HEK293 (cell line): ENCODE measurements around the gene XG.

Experiments
- CTCF ChIA-PET: fragments of 350-600 bp; formaldehyde crosslinking; extraction: SDS; loops from one replicate; lab custom pipeline; 2021; ENCODE audit warnings: antibody characterized with exemption; lab: Yijun Ruan, JAX
- POLR2A ChIA-PET: fragments of 300-600 bp; formaldehyde crosslinking; extraction: SDS; loops from one replicate; lab custom pipeline; 2020; ENCODE audit warnings: antibody characterized with exemption, inconsistent platforms; lab: Yijun Ruan, JAX
- H3K27ac ChIP-seq: fragments of 200-500 bp; sonication (Bioruptor generic); 2 replicates; pipeline ENCODE4 v1.5.1; 2014; ENCODE audit warnings: low read depth, low read length, control low read depth, inconsistent platforms; ENCODE audit errors: extremely low read depth
- H3K36me3 ChIP-seq, 2 experiments: fragments of 200-500 bp in 1 of 2; sonication (Bioruptor generic) in 1 of 2; 1 replicate in 1 of 2; 2 replicates in 1 of 2; pipeline ENCODE4 v1.5.1; 2014 to 2017; ENCODE audit warnings: inconsistent platforms in 2 of 2, low read length in 2 of 2; ENCODE audit not compliant: control insufficient read depth in 2 of 2, insufficient read depth in 1 of 2
- H3K4me1 ChIP-seq: fragments of 200-500 bp; sonication (Bioruptor generic); 2 replicates; pipeline ENCODE4 v1.5.1; 2014; ENCODE audit warnings: mild to moderate bottlenecking, low read length, inconsistent platforms; ENCODE audit not compliant: control insufficient read depth, insufficient read depth
- H3K4me3 ChIP-seq: 2 replicates; pipeline ENCODE4 v1.5.1; 2011; ENCODE audit warnings: low read depth, mild to moderate bottlenecking, control low read depth, low read length, moderate library complexity
- H3K9me3 ChIP-seq: fragments of 200-500 bp; sonication (Bioruptor generic); 2 replicates; pipeline ENCODE4 v1.5.1; 2014; ENCODE audit warnings: low read depth, low read length, inconsistent platforms; ENCODE audit not compliant: control insufficient read depth, insufficient read depth
- BCL11B ChIP-seq: fragments of 450-650 bp; formaldehyde crosslinking; IDR thresholded peaks from 2 replicates; pipeline ENCODE4 v1.5.1; 2016; ENCODE audit warnings: low read depth, missing biosample characterization, missing genetic modification characterization
- HOXC10 ChIP-seq: sonication (generic); formaldehyde crosslinking; IDR thresholded peaks from 2 replicates; pipeline ENCODE4 v1.8.1; 2023; ENCODE audit warnings: mild to moderate bottlenecking, missing genetic modification reagents
- OSR2 ChIP-seq: fragments of 450-650 bp; formaldehyde crosslinking; IDR thresholded peaks from 2 replicates; pipeline ENCODE4 v1.5.1; 2016; ENCODE audit warnings: missing biosample characterization, missing genetic modification characterization
- PATZ1 ChIP-seq: fragments of 450-650 bp; formaldehyde crosslinking; IDR thresholded peaks from 2 replicates; pipeline ENCODE4 v1.5.1; 2016; ENCODE audit warnings: missing biosample characterization, missing genetic modification characterization
- PRDM4 ChIP-seq: fragments of 450-650 bp; formaldehyde crosslinking; IDR thresholded peaks from 2 replicates; pipeline ENCODE4 v1.5.1; 2017; ENCODE audit warnings: missing biosample characterization, missing genetic modification characterization
- SALL2 ChIP-seq: fragments of 450-650 bp; formaldehyde crosslinking; IDR thresholded peaks from 2 replicates; pipeline ENCODE4 v1.5.0; 2017; ENCODE audit warnings: missing biosample characterization, mild to moderate bottlenecking, missing genetic modification characterization, borderline replicate concordance
- SETDB1 ChIP-seq: IDR thresholded peaks from one replicate; pipeline ENCODE4 v1.6.1; 2017; ENCODE audit warnings: mild to moderate bottlenecking, low read length, moderate library complexity, mixed read lengths; ENCODE audit not compliant: insufficient read length
- WT1 ChIP-seq: fragments of 450-650 bp; formaldehyde crosslinking; IDR thresholded peaks from 2 replicates; pipeline ENCODE4 v1.5.1; 2016; ENCODE audit warnings: missing biosample characterization, missing genetic modification characterization
- ZBTB1 ChIP-seq: fragments of 450-650 bp; formaldehyde crosslinking; IDR thresholded peaks from 2 replicates; pipeline ENCODE4 v1.5.1; 2016; ENCODE audit warnings: missing biosample characterization, missing genetic modification characterization
- ZBTB8A ChIP-seq: fragments of 450-650 bp; formaldehyde crosslinking; IDR thresholded peaks from 2 replicates; pipeline ENCODE4 v1.5.1; 2016; ENCODE audit warnings: missing biosample characterization, missing genetic modification characterization
- ZFP69B ChIP-seq: fragments of 450-650 bp; formaldehyde crosslinking; IDR thresholded peaks from 2 replicates; pipeline ENCODE4 v1.5.1; 2016; ENCODE audit warnings: missing biosample characterization, missing genetic modification characterization
- ZNF132 ChIP-seq: fragments of 450-650 bp; formaldehyde crosslinking; IDR thresholded peaks from 2 replicates; pipeline ENCODE4 v1.5.1; 2017; ENCODE audit warnings: missing biosample characterization, missing genetic modification characterization, borderline replicate concordance
- ZNF155 ChIP-seq: fragments of 450-650 bp; formaldehyde crosslinking; IDR thresholded peaks from 2 replicates; pipeline ENCODE4 v1.5.1; 2016; ENCODE audit warnings: missing biosample characterization, missing genetic modification characterization
- ZNF157 ChIP-seq: fragments of 450-650 bp; formaldehyde crosslinking; IDR thresholded peaks from 2 replicates; pipeline ENCODE4 v1.5.1; 2016; ENCODE audit warnings: missing biosample characterization, missing genetic modification characterization
- ZNF239 ChIP-seq: fragments of 450-650 bp; formaldehyde crosslinking; IDR thresholded peaks from 2 replicates; pipeline ENCODE4 v1.5.1; 2016; ENCODE audit warnings: missing biosample characterization, missing genetic modification characterization
- ZNF354C ChIP-seq: fragments of 450-650 bp; formaldehyde crosslinking; IDR thresholded peaks from 2 replicates; pipeline ENCODE4 v1.5.1; 2016; ENCODE audit warnings: missing biosample characterization, missing genetic modification characterization, low read depth, borderline replicate concordance
- ZNF37A ChIP-seq: fragments of 450-650 bp; IDR thresholded peaks from 2 replicates; pipeline ENCODE4 v1.5.1; 2018; ENCODE audit warnings: missing biosample characterization, missing genetic modification characterization
- ZNF391 ChIP-seq: fragments of 450-650 bp; formaldehyde crosslinking; IDR thresholded peaks from 2 replicates; pipeline ENCODE4 v1.5.1; 2016; ENCODE audit warnings: low read depth, missing biosample characterization, missing genetic modification characterization, borderline replicate concordance
- ZNF416 ChIP-seq: fragments of 450-650 bp; formaldehyde crosslinking; IDR thresholded peaks from 2 replicates; pipeline ENCODE4 v1.5.1; 2016; ENCODE audit warnings: missing biosample characterization, missing genetic modification characterization
- ZNF423 ChIP-seq: fragments of 450-650 bp; formaldehyde crosslinking; IDR thresholded peaks from 2 replicates; pipeline ENCODE4 v1.5.1; 2016; ENCODE audit warnings: missing biosample characterization, missing genetic modification characterization
- ZNF48 ChIP-seq: fragments of 450-650 bp; formaldehyde crosslinking; IDR thresholded peaks from 2 replicates; pipeline ENCODE4 v1.5.1; 2016; ENCODE audit warnings: missing biosample characterization, missing genetic modification characterization
- ZNF544 ChIP-seq: fragments of 450-650 bp; formaldehyde crosslinking; IDR thresholded peaks from 2 replicates; pipeline ENCODE4 v1.5.0; 2017; ENCODE audit warnings: missing biosample characterization, missing genetic modification characterization
- ZNF548 ChIP-seq: fragments of 450-650 bp; formaldehyde crosslinking; IDR thresholded peaks from 2 replicates; pipeline ENCODE4 v1.5.1; 2016; ENCODE audit warnings: missing biosample characterization, missing genetic modification characterization
- ZNF549 ChIP-seq: fragments of 450-650 bp; IDR thresholded peaks from 2 replicates; pipeline ENCODE4 v1.5.1; 2018; ENCODE audit warnings: missing biosample characterization, missing genetic modification characterization, mild to moderate bottlenecking, inconsistent platforms, moderate library complexity
- ZNF629 ChIP-seq: fragments of 450-650 bp; formaldehyde crosslinking; IDR thresholded peaks from 2 replicates; pipeline ENCODE4 v1.5.1; 2017; ENCODE audit warnings: missing biosample characterization, missing genetic modification characterization
- ZNF654 ChIP-seq: fragments of 450-650 bp; formaldehyde crosslinking; IDR thresholded peaks from 2 replicates; pipeline ENCODE4 v1.5.1; 2016; ENCODE audit warnings: low read depth, missing biosample characterization, missing genetic modification characterization
- ZNF660 ChIP-seq: fragments of 450-650 bp; IDR thresholded peaks from 2 replicates; pipeline ENCODE4 v1.5.1; 2018; ENCODE audit warnings: missing biosample characterization, mild to moderate bottlenecking, missing genetic modification characterization
- ZNF677 ChIP-seq: fragments of 450-650 bp; IDR thresholded peaks from 2 replicates; pipeline ENCODE4 v1.5.0; 2018; ENCODE audit warnings: missing biosample characterization, mild to moderate bottlenecking, missing genetic modification characterization, moderate library complexity
- ZNF704 ChIP-seq: fragments of 450-650 bp; formaldehyde crosslinking; IDR thresholded peaks from 2 replicates; pipeline ENCODE4 v1.5.1; 2016; ENCODE audit warnings: missing biosample characterization, missing genetic modification characterization
- ZNF791 ChIP-seq: fragments of 450-650 bp; formaldehyde crosslinking; IDR thresholded peaks from 2 replicates; pipeline ENCODE4 v1.5.1; 2016; ENCODE audit warnings: missing biosample characterization, missing genetic modification characterization
- TF ChIP-seq, protein P1 (sequence below): fragments of 450-650 bp; formaldehyde crosslinking; IDR thresholded peaks from 2 replicates; pipeline ENCODE4 v1.5.1; 2016; ENCODE audit warnings: missing biosample characterization, missing genetic modification characterization
- TF ChIP-seq, protein P2 (sequence below): fragments of 450-650 bp; formaldehyde crosslinking; IDR thresholded peaks from 2 replicates; pipeline ENCODE4 v1.5.1; 2017; ENCODE audit warnings: missing biosample characterization, missing genetic modification characterization

XG gene

GRCh38 chrX:2862404-2862803 lies 110.6 kb downstream of the XG start (continued):
- TF ChIP-seq PRDM4 (tag by site-specific recombination) (no peak), ZBTB8A (tag by site-specific recombination) (no peak), ZFP69B (tag by site-specific recombination) (no peak), ZNF548 (no peak), ZNF677 (tag by site-specific recombination) (no peak), ZNF654 (tag by site-specific recombination) (no peak), PATZ1 (tag by site-specific recombination) (no peak), WT1 (tag by site-specific recombination) (no peak), ZNF416 (tag by site-specific recombination) (no peak), HOXC10 (CRISPR knock-in tag) (no peak), BCL11B (tag by site-specific recombination) (no peak), ZNF132 (tag by site-specific recombination) (no peak), ZNF48 (no peak)
- TF ChIP-seq, protein P1, sequence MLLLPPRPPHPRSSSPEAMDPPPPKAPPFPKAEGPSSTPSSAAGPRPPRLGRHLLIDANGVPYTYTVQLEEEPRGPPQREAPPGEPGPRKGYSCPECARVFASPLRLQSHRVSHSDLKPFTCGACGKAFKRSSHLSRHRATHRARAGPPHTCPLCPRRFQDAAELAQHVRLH = no peak

- Histone ChIP-seq H3K4me1 (no peaks in the 10 kb centered on the region), H3K27ac (no peak overlapping the region), H3K4me3 (no peak overlapping the region), H3K36me3 (peaks cover 0 to 49% of the 10 kb centered on the region in 2 experiments; a peak in 1 of 3 replicates), H3K9me3 (no peaks in the 10 kb centered on the region)
- POLR2A ChIA-PET = no interaction called here
- CTCF ChIA-PET = interaction anchor here (0.6 kb wide), 1 partner anchor 11 kb away, joined by 3 read pairs; no protein-coding TSS in a partner anchor
- TF ChIP-seq ZNF155 (tag by site-specific recombination) (no peak), ZNF791 (tag by site-specific recombination) (no peak), ZBTB1 (tag by site-specific recombination) (no peak), ZNF391 (no peak), ZNF544 (no peak), ZNF423 (tag by site-specific recombination) (no peak), ZNF157 (tag by site-specific recombination) (no peak), ZNF549 (tag by site-specific recombination) (no peak), ZNF704 (tag by site-specific recombination) (no peak), OSR2 (no peak), ZNF660 (tag by site-specific recombination) (no peak), SETDB1 (no peak), ZNF37A (tag by site-specific recombination) (no peak), ZNF354C (tag by site-specific recombination) (no peak), SALL2 (tag by site-specific recombination) (no peak), ZNF239 (tag by site-specific recombination) (no peak), ZNF629 (no peak)
- TF ChIP-seq, protein P2, sequence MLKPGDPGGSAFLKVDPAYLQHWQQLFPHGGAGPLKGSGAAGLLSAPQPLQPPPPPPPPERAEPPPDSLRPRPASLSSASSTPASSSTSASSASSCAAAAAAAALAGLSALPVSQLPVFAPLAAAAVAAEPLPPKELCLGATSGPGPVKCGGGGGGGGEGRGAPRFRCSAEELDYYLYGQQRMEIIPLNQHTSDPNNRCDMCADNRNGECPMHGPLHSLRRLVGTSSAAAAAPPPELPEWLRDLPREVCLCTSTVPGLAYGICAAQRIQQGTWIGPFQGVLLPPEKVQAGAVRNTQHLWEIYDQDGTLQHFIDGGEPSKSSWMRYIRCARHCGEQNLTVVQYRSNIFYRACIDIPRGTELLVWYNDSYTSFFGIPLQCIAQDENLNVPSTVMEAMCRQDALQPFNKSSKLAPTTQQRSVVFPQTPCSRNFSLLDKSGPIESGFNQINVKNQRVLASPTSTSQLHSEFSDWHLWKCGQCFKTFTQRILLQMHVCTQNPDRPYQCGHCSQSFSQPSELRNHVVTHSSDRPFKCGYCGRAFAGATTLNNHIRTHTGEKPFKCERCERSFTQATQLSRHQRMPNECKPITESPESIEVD (tag by site-specific recombination) = no peak
Observed at GRCh38 chrX:2863646-2864045, 111.8 kb downstream of the XG start.
